HFFc6 (cell line): ENCODE results near the gene MBOAT2. TPM values are rescaled to one million over a fixed set of nuclear protein-coding genes. Genes with fewer than 3 reads are reported as not detected.

Experiments
- DNase-seq: peaks from one replicate; pipeline ENCODE4 v3.0.0-alpha.2; 2018
- H3K27ac Mint-ChIP-seq: 2 replicates; pipeline ENCODE4 v1.8.0; 2020; ENCODE audit warnings: mild to moderate bottlenecking, mixed read lengths
- H3K27me3 Mint-ChIP-seq: 2 replicates; pipeline ENCODE4 v1.8.0; 2021; ENCODE audit warnings: mild to moderate bottlenecking, moderate library complexity, mixed read lengths; ENCODE audit not compliant: insufficient read depth
- H3K36me3 Mint-ChIP-seq: 2 replicates; pipeline ENCODE4 v1.8.0; 2021; ENCODE audit warnings: low read depth, mixed read lengths
- H3K4me1 Mint-ChIP-seq: 2 replicates; pipeline ENCODE4 v1.8.0; 2020; ENCODE audit warnings: low read depth, mixed read lengths
- H3K4me3 Mint-ChIP-seq: 2 replicates; pipeline ENCODE4 v1.8.0; 2020; ENCODE audit warnings: mild to moderate bottlenecking, moderate library complexity, mixed read lengths
- H3K9me3 Mint-ChIP-seq: 2 replicates; pipeline ENCODE4 v1.8.0; 2020; ENCODE audit warnings: mild to moderate bottlenecking, mixed read lengths
- total RNA-seq, 6 experiments: library from RNA; stranded (reverse); fragmentation: NEBNext Ultra II Directional; extraction: Animal tissue kit (Norgen Biotek cat#: 25700); gene quantifications; 2 replicates in 1 of 6; 3 replicates in 5 of 6; pipeline ENCODE4 v1.2.3, GENCODE V29; 2021
- TF ChIP-seq, protein P1 (sequence below): fragments of 200-600 bp; sonication (generic); IDR thresholded peaks from 2 replicates; pipeline ENCODE4 v1.5.0; 2021; ENCODE audit warnings: antibody characterized with exemption, mild to moderate bottlenecking

The MBOAT2 gene
- total RNA-seq, 6 experiments from 2014 or later: 49.8 to 66.2 (median 55.7) TPM

DNA sequence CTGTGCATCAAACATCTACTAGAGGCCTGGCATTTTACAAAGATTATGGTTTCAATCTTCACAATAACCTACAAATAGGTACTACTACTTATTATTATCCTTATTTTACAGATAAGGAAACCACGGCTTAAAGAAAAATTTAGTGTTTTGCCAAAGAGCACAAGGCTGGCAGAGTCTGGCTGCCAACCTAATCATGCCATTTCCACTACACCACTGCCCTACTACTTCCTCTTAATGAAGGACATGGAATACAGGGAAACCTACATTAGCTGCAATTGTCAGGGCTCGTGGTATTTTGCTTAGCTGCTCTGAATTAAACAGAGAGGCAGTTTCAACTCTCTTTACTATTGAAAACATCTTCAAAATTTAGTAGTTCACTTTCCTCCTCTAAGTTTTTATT lies 5.9 kb downstream of the MBOAT2 start:
- no peaks in the 10 kb centered on the region for H3K9me3 Mint-ChIP-seq

DNA sequence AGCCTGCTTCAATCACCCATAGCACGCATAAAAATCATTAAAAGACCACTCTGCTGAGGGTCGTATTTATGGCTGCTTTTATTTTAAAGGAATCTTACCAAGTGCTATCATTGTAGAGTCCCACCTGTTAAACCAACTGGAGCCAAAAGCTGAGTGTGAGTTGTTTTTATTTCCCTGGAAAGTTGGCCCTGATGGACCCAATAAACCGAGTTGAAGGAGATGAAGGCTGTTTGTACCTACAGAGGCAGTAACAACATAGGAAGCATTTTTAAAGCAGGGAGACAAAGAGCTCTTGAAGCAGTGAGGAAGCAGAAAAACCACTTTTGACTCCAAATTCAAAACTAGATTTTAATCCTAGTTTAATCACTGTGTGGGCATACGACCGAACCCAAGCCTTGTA lies 6.4 kb downstream of the MBOAT2 start:
- peaks cover 1% of the 10 kb centered on the region; the same call in 1 of the 2 replicates for H3K27me3 Mint-ChIP-seq

More for the DNA sequence above, 5.9 kb downstream of the MBOAT2 start:
- H3K4me1 Mint-ChIP-seq: peaks cover 63% of the 10 kb centered on the region
- H3K4me3 Mint-ChIP-seq: no peak overlapping the region
- H3K27ac Mint-ChIP-seq: no peak overlapping the region
- DNase-seq: no peak
- H3K36me3 Mint-ChIP-seq: no peaks in the 10 kb centered on the region
- peaks cover 1% of the 10 kb centered on the region; the same call in 1 of the 2 replicates for H3K27me3 Mint-ChIP-seq
- TF ChIP-seq, protein P1, sequence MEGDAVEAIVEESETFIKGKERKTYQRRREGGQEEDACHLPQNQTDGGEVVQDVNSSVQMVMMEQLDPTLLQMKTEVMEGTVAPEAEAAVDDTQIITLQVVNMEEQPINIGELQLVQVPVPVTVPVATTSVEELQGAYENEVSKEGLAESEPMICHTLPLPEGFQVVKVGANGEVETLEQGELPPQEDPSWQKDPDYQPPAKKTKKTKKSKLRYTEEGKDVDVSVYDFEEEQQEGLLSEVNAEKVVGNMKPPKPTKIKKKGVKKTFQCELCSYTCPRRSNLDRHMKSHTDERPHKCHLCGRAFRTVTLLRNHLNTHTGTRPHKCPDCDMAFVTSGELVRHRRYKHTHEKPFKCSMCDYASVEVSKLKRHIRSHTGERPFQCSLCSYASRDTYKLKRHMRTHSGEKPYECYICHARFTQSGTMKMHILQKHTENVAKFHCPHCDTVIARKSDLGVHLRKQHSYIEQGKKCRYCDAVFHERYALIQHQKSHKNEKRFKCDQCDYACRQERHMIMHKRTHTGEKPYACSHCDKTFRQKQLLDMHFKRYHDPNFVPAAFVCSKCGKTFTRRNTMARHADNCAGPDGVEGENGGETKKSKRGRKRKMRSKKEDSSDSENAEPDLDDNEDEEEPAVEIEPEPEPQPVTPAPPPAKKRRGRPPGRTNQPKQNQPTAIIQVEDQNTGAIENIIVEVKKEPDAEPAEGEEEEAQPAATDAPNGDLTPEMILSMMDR: no peak

DNA sequence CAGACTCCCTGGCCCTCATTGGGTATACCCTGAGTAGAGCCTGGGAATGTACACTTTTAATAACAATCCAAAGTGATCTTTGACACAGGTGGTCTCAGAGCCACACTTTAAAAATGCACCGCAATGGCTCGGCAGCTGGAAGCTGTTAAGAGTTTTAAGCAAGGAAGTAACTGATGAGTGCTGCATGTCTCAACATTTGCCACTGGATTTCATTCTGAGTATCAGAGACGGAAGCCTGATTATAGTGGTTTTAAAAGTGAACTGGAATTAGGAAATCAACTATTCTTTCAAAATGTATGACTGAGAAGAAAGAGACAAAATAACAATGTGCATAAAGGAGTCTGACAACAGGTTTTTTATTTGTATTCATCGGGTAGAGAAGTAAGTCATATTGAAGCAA lies 7.5 kb downstream of the MBOAT2 start:
- Mint-ChIP-seq H3K9me3 (no peaks in the 10 kb centered on the region), H3K4me3 (no peak overlapping the region), H3K27ac (no peak overlapping the region), H3K36me3 (no peaks in the 10 kb centered on the region), H3K27me3 (peaks cover 1% of the 10 kb centered on the region; the same call in 1 of the 2 replicates), H3K4me1 (peaks cover 63% of the 10 kb centered on the region)
- TF ChIP-seq, protein P1: no peak
- DNase-seq: no peak

More for the DNA sequence above, 6.4 kb downstream of the MBOAT2 start:
- Mint-ChIP-seq H3K36me3 (no peaks in the 10 kb centered on the region), H3K9me3 (no peaks in the 10 kb centered on the region), H3K27ac (no peak overlapping the region), H3K4me3 (no peak overlapping the region), H3K4me1 (peaks cover 63% of the 10 kb centered on the region)
- DNase-seq: no peak
- TF ChIP-seq, protein P1: no peak

DNA sequence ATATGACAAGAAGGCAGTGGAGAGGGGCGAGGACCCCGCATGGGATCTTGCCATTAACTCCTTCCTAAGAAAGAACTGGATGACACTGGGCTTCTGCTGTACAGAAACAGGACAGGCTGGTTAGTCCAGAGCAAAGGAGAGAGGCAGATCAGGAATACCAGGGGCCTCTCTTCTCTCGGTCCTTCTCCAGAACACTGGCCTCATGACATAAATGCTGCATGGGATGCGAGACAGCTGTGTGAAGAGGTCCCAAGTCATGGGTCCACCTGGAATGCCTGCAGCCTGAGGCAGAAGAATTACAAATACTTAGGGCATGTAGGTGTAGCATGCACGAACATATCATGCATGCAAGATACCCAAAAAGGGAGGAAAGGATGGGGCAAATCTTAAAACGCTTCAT lies 9.1 kb downstream of the MBOAT2 start:
- H3K9me3 Mint-ChIP-seq: no peaks in the 10 kb centered on the region
- no peak for DNase-seq
- H3K4me1 Mint-ChIP-seq: peaks cover 61% of the 10 kb centered on the region
- TF ChIP-seq, protein P1: no peak
- no peaks in the 10 kb centered on the region for H3K36me3 Mint-ChIP-seq
- H3K4me3 Mint-ChIP-seq: no peak overlapping the region
- no peak overlapping the region for H3K27ac Mint-ChIP-seq
- peaks cover 1% of the 10 kb centered on the region; the same call in 1 of the 2 replicates for H3K27me3 Mint-ChIP-seq

DNA sequence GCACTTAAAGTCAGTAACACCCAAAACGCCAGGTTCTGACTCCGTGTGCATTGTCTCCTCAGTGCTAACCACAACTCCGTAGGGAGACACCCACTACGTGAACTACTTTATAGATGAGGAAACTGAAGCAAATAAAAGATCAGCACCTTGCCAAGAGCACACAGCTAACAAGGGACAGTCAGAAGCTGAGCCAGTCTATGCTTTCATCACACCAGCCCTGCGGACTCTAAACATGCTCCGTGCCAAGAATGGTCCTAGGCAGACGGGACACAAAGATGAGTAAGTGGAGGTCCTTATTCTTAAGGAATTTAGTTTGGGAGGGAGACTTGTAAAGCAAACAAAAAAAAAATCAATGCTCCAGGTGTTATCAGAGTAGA lies 9.6 kb downstream of the MBOAT2 start:
- Mint-ChIP-seq H3K9me3 (no peaks in the 10 kb centered on the region), H3K27me3 (peaks cover 1% of the 10 kb centered on the region; the same call in 1 of the 2 replicates), H3K36me3 (no peaks in the 10 kb centered on the region), H3K27ac (no peak overlapping the region), H3K4me1 (peaks cover 61% of the 10 kb centered on the region), H3K4me3 (no peak overlapping the region)
- TF ChIP-seq, protein P1: no peak
- no peak for DNase-seq
